ENCODE measurements around the gene GBA2. TPM values are rescaled to one million over a fixed set of nuclear protein-coding genes. Genes with fewer than 3 reads are reported as not detected.
A peak's percentile ranks its signal among the peaks of the same experiment; 100 is the strongest.

The GBA2 gene
- total RNA-seq, 1 donor = 31.1 TPM

DNA sequence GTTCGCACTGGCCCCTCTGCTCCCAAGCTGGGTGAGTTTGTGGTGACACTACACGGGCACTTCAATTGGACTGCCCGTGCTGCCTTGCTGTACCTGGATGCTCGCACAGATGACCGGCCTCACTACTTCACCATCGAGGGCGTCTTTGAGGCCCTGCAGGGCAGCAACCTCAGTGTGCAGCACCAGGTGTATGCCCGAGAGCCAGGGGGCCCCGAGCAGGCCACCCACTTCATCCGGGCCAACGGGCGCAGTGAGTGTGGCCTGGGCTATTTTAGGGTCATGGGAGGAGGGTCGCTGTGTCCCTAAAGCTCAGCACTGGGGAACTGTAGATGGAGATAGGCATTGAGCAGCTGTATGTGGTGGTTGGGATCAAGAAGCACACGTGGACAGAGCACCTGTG is 43.8 kb upstream of the GBA2 start:
- H3K79me2 ChIP-seq (ENCODE audit: insufficient read depth, low read length) = peaks cover 53% of the 10 kb centered on the region
- H4K20me1 ChIP-seq (ENCODE audit: insufficient read depth, low read length) = no peaks in the 10 kb centered on the region

DNA sequence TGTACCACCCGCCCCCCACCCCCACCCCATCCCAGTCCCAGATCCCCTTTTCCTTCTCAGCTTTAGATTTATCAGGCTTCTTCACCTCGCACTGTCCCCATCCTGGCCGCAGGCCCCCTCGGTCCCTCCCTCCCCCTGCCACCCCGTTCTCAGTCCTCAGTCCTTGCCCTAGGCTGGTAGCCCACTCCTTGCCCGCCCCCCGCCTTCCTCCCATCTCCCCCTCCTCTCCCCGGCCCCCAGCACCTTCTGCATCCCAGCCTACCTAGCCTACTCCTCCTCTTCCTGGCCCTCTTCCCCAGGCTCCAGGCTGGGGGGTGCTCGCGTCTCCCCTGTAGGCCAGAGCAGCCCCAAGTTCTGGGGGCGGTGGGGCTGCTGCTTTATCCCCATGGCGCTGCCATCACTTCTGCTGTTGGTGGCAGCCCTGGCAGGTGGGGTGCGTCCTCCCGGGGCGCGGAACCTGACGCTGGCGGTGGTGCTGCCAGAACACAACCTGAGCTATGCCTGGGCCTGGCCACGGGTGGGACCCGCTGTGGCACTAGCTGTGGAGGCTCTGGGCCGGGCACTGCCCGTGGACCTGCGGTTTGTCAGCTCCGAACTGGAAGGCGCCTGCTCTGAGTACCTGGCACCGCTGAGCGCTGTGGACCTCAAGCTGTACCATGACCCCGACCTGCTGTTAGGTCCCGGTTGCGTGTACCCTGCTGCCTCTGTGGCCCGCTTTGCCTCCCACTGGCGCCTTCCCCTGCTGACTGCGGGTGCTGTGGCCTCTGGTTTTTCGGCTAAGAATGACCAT is 43.2 kb upstream of the GBA2 start:
- Histone ChIP-seq H3K4me3 (ENCODE audit: insufficient read depth, low read length) (peak overlapping the region; percentile 74), H3K36me3 (ENCODE audit: insufficient read depth, low read length) (no peaks in the 10 kb centered on the region), H3K79me2 (ENCODE audit: insufficient read depth, low read length) (peaks cover 48% of the 10 kb centered on the region), H3K27ac (ENCODE audit: low read depth, low read length) (no peak overlapping the region), H3K27me3 (ENCODE audit: insufficient read depth, low read length) (no peaks in the 10 kb centered on the region), H3K9me3 (ENCODE audit: low read depth, low read length) (no peaks in the 10 kb centered on the region), H2AFZ (ENCODE audit: low read length) (no peak overlapping the region), H3K4me1 (ENCODE audit: insufficient read depth, low read length) (peaks cover 42% of the 10 kb centered on the region), H3K4me2 (ENCODE audit: insufficient read depth, low read length) (peak overlapping the region; percentile 78), H4K20me1 (ENCODE audit: insufficient read depth, low read length) (no peaks in the 10 kb centered on the region)
- peak; percentile 69 for DNase-seq (ENCODE audit: insufficient read length, low spot score, missing footprints)
- TF ChIP-seq, protein P1, sequence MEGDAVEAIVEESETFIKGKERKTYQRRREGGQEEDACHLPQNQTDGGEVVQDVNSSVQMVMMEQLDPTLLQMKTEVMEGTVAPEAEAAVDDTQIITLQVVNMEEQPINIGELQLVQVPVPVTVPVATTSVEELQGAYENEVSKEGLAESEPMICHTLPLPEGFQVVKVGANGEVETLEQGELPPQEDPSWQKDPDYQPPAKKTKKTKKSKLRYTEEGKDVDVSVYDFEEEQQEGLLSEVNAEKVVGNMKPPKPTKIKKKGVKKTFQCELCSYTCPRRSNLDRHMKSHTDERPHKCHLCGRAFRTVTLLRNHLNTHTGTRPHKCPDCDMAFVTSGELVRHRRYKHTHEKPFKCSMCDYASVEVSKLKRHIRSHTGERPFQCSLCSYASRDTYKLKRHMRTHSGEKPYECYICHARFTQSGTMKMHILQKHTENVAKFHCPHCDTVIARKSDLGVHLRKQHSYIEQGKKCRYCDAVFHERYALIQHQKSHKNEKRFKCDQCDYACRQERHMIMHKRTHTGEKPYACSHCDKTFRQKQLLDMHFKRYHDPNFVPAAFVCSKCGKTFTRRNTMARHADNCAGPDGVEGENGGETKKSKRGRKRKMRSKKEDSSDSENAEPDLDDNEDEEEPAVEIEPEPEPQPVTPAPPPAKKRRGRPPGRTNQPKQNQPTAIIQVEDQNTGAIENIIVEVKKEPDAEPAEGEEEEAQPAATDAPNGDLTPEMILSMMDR (IDR thresholded peaks at IDR 0.05; ENCODE audit: extremely low read depth, low read depth, low read length) = no peak

More for the DNA sequence above, 43.8 kb upstream of the GBA2 start:
- Histone ChIP-seq H2AFZ (ENCODE audit: low read length) (peak overlapping the region; percentile 3), H3K27ac (ENCODE audit: low read depth, low read length) (no peak overlapping the region), H3K27me3 (ENCODE audit: insufficient read depth, low read length) (no peaks in the 10 kb centered on the region), H3K36me3 (ENCODE audit: insufficient read depth, low read length) (no peaks in the 10 kb centered on the region), H3K4me2 (ENCODE audit: insufficient read depth, low read length) (peak overlapping the region; percentile 78), H3K4me1 (ENCODE audit: insufficient read depth, low read length) (peaks cover 42% of the 10 kb centered on the region), H3K9me3 (ENCODE audit: low read depth, low read length) (no peaks in the 10 kb centered on the region), H3K4me3 (ENCODE audit: insufficient read depth, low read length) (peak overlapping the region; percentile 74)
- TF ChIP-seq, protein P1 (IDR thresholded peaks at IDR 0.05; ENCODE audit: extremely low read depth, low read depth, low read length) = no peak
- no peak for DNase-seq (ENCODE audit: insufficient read length, low spot score, missing footprints)

DNA sequence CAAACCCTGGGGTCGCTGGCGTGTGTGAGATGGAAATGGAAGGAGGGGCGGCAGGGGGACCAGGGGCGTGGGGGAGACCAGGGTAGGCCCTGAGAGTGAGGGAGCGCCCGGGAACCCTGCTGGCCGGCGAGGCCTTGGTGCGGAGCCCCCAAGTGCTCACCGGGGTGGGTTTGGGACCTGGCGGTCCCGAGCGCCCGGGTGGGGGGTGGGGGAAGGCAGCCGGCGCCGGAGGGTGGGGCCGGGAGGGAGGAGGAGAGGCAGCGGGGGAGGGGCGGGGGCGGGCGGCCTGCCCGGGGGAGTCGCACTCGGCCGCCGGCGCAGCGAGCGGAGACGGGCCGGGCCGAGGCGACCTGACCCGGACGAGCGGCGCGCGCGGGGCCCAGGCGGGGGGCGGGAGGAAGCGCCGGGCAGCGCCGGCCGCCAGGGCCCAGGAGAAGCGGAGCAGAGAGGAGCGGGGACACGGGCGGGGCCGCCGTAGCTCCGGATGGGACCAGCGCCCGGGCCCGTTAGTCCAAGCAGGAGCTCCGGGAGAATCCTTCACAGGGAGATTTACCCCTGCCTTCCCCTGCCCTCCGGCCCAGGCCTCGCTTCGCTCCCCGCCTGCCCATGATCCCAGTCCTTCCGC is 42.4 kb upstream of the GBA2 start, which contains the start of gene NPR2:
TSS of gene NPR2 (plus strand) at position 295 of the 625 bp plus-strand sequence. CDS start 818 bp downstream, outside the sequence.
- H3K4me3 ChIP-seq (ENCODE audit: insufficient read depth, low read length) = peak within 1 kb of the TSS; percentile 74
- H3K27ac ChIP-seq (ENCODE audit: low read depth, low read length) = no peak within 1 kb of the TSS
- peak within 1 kb of the TSS; percentile 78 for H3K4me2 ChIP-seq (ENCODE audit: insufficient read depth, low read length)
- peak within 1 kb of the TSS; percentile 85 for H2AFZ ChIP-seq (ENCODE audit: low read length)
- peaks cover 42% of the 10 kb centered on the region for H3K4me1 ChIP-seq (ENCODE audit: insufficient read depth, low read length)
- no peaks in the 10 kb centered on the region for H4K20me1 ChIP-seq (ENCODE audit: insufficient read depth, low read length)
- H3K9me3 ChIP-seq (ENCODE audit: low read depth, low read length) = no peaks in the 10 kb centered on the region
- peak; percentile 91 for DNase-seq (ENCODE audit: insufficient read length, low spot score, missing footprints)
- H3K36me3 ChIP-seq (ENCODE audit: insufficient read depth, low read length) = no peaks in the 10 kb centered on the region
- TF ChIP-seq, protein P1 (IDR thresholded peaks at IDR 0.05; ENCODE audit: extremely low read depth, low read depth, low read length) = no peak
- H3K79me2 ChIP-seq (ENCODE audit: insufficient read depth, low read length) = peaks cover 40% of the 10 kb centered on the region
- no peaks in the 10 kb centered on the region for H3K27me3 ChIP-seq (ENCODE audit: insufficient read depth, low read length)

Measured in osteoblast (primary cell).